T-helper 17 cell (primary cell): Measurements from ENCODE around the gene EXTL1. TPM values are rescaled to one million over a fixed set of nuclear protein-coding genes. Genes with fewer than 3 reads are reported as not detected.

Experiments used
- ATAC-seq: fragments of 150-1000 bp; cut with Tn5 transposase; 2 replicates; pipeline ENCODE4 v1.10.0; 2021; ENCODE audit warnings: mild to moderate bottlenecking, moderate library complexity
- DNase-seq, 3 donors: peaks; one replicate each; pipeline versions ENCODE4 v3.0.0 to v3.0.0-alpha.2; 2020 to 2021
- H3K9me3 ChIP-seq: one replicate; pipeline ENCODE4 v1.7.0; 2013; ENCODE audit warnings: low read length, mild to moderate bottlenecking; ENCODE audit not compliant: control insufficient read depth, poor library complexity, severe bottlenecking
- H3K27ac Mint-ChIP-seq: one replicate; pipeline ENCODE4 v1.8.0; 2022; ENCODE audit warnings: mild to moderate bottlenecking, moderate library complexity, mixed read lengths
- H3K27me3 Mint-ChIP-seq: one replicate; pipeline ENCODE4 v1.8.0; 2022; ENCODE audit warnings: mixed read lengths
- H3K36me3 Mint-ChIP-seq: one replicate; pipeline ENCODE4 v1.8.0; 2022; ENCODE audit warnings: low read depth, mixed read lengths
- H3K4me1 Mint-ChIP-seq: one replicate; pipeline ENCODE4 v1.8.0; 2022; ENCODE audit warnings: mild to moderate bottlenecking, mixed read lengths
- H3K4me3 Mint-ChIP-seq: one replicate; pipeline ENCODE4 v1.8.0; 2022; ENCODE audit warnings: mild to moderate bottlenecking, moderate library complexity, mixed read lengths
- total RNA-seq, 4 donors: library from RNA in 2 of 4; stranded (reverse) in 2 of 4; gene quantifications; one replicate each; pipeline ENCODE4 v1.2.3 and lab custom pipeline; 2022 to 2026

EXTL1 gene
- total RNA-seq, 2 donors from 2014 or later: not detected

- DNase-seq (no peak), ATAC-seq (no peak)
- Mint-ChIP-seq H3K4me1 (peaks cover 13% of the 10 kb centered on the region), H3K36me3 (no peaks in the 10 kb centered on the region), H3K27ac (no peak overlapping the region), H3K27me3 (peaks cover 30% of the 10 kb centered on the region), H3K4me3 (no peak overlapping the region)
- no peaks in the 10 kb centered on the region for H3K9me3 ChIP-seq
Observed at GRCh38 chr1:26032656-26033357, 11.2 kb downstream of the EXTL1 start.

GRCh38 chr1:26034504-26035202 is 13.1 kb downstream of the EXTL1 start:
- no peak for ATAC-seq
- H3K27ac Mint-ChIP-seq: peak overlapping the region; percentile 92
- H3K27me3 Mint-ChIP-seq: peaks cover 30% of the 10 kb centered on the region
- peaks cover 12% of the 10 kb centered on the region for H3K4me1 Mint-ChIP-seq
- H3K36me3 Mint-ChIP-seq: no peaks in the 10 kb centered on the region
- DNase-seq: no peak
- H3K9me3 ChIP-seq: no peaks in the 10 kb centered on the region
- peak overlapping the region; percentile 94 for H3K4me3 Mint-ChIP-seq

GRCh38 chr1:26035203-26035958 is 13.8 kb downstream of the EXTL1 start:
- peak; percentile 97 for ATAC-seq
- Mint-ChIP-seq H3K27ac (peak overlapping the region; percentile 92), H3K4me1 (peaks cover 12% of the 10 kb centered on the region), H3K27me3 (peaks cover 30% of the 10 kb centered on the region), H3K36me3 (no peaks in the 10 kb centered on the region), H3K4me3 (peak overlapping the region; percentile 94)
- H3K9me3 ChIP-seq: no peaks in the 10 kb centered on the region
- DNase-seq: peak; percentile 80 to 90 (median 89)

GRCh38 chr1:26035959-26036755 is 14.6 kb downstream of the EXTL1 start:
- Mint-ChIP-seq H3K4me3 (peak overlapping the region; percentile 94), H3K36me3 (no peaks in the 10 kb centered on the region), H3K27ac (peak overlapping the region; percentile 92), H3K4me1 (peaks cover 12% of the 10 kb centered on the region), H3K27me3 (peaks cover 22% of the 10 kb centered on the region)
- DNase-seq (peak; percentile 66 to 78 (median 73)), ATAC-seq (peak; percentile 75)
- no peaks in the 10 kb centered on the region for H3K9me3 ChIP-seq

- no peak overlapping the region for H3K27ac Mint-ChIP-seq
- ATAC-seq: no peak
- H3K9me3 ChIP-seq: no peaks in the 10 kb centered on the region
- DNase-seq: no peak
- peaks cover 12% of the 10 kb centered on the region for H3K4me1 Mint-ChIP-seq
- H3K36me3 Mint-ChIP-seq: no peaks in the 10 kb centered on the region
- peaks cover 24% of the 10 kb centered on the region for H3K27me3 Mint-ChIP-seq
- H3K4me3 Mint-ChIP-seq: peak overlapping the region; percentile 21
Observed at GRCh38 chr1:26036756-26037281, 15.2 kb downstream of the EXTL1 start.

- H3K27me3 Mint-ChIP-seq: peaks cover 24% of the 10 kb centered on the region
- DNase-seq (no peak), ATAC-seq (no peak)
- H3K27ac Mint-ChIP-seq: no peak overlapping the region
- no peaks in the 10 kb centered on the region for H3K36me3 Mint-ChIP-seq
- H3K4me3 Mint-ChIP-seq: no peak overlapping the region
- no peaks in the 10 kb centered on the region for H3K9me3 ChIP-seq
- H3K4me1 Mint-ChIP-seq: peaks cover 12% of the 10 kb centered on the region
Observed at GRCh38 chr1:26037904-26038303, 16.3 kb downstream of the EXTL1 start.

GRCh38 chr1:26038477-26038876 is 16.9 kb downstream of the EXTL1 start:
- H3K4me3 Mint-ChIP-seq: peak overlapping the region; percentile 25
- ATAC-seq: no peak
- no peak overlapping the region for H3K27ac Mint-ChIP-seq
- H3K4me1 Mint-ChIP-seq: peaks cover 12% of the 10 kb centered on the region
- H3K27me3 Mint-ChIP-seq: peaks cover 28% of the 10 kb centered on the region
- no peak for DNase-seq
- H3K9me3 ChIP-seq: no peaks in the 10 kb centered on the region
- H3K36me3 Mint-ChIP-seq: no peaks in the 10 kb centered on the region

- no peak overlapping the region for H3K4me3 Mint-ChIP-seq
- H3K4me1 Mint-ChIP-seq: peaks cover 12% of the 10 kb centered on the region
- no peaks in the 10 kb centered on the region for H3K36me3 Mint-ChIP-seq
- peaks cover 32% of the 10 kb centered on the region for H3K27me3 Mint-ChIP-seq
- no peaks in the 10 kb centered on the region for H3K9me3 ChIP-seq
- DNase-seq: no peak
- ATAC-seq: no peak
- no peak overlapping the region for H3K27ac Mint-ChIP-seq
Observed at GRCh38 chr1:26038904-26039303, 17.3 kb downstream of the EXTL1 start.

- Mint-ChIP-seq H3K4me1 (peaks cover 4% of the 10 kb centered on the region), H3K27me3 (peaks cover 37% of the 10 kb centered on the region), H3K36me3 (peaks cover 6% of the 10 kb centered on the region), H3K4me3 (no peak overlapping the region), H3K27ac (no peak overlapping the region)
- ATAC-seq (no peak), DNase-seq (no peak)
- H3K9me3 ChIP-seq: no peaks in the 10 kb centered on the region
Observed at GRCh38 chr1:26041401-26041800, 19.8 kb downstream of the EXTL1 start.

- DNase-seq (no peak), ATAC-seq (no peak)
- Mint-ChIP-seq H3K4me3 (no peak overlapping the region), H3K27me3 (peaks cover 35% of the 10 kb centered on the region), H3K4me1 (peaks cover 4% of the 10 kb centered on the region), H3K27ac (no peak overlapping the region), H3K36me3 (peaks cover 6% of the 10 kb centered on the region)
- no peaks in the 10 kb centered on the region for H3K9me3 ChIP-seq
Observed at GRCh38 chr1:26041978-26042377, 20.4 kb downstream of the EXTL1 start.

- Mint-ChIP-seq H3K27me3 (peaks cover 52% of the 10 kb centered on the region), H3K4me3 (no peak overlapping the region), H3K36me3 (peaks cover 6% of the 10 kb centered on the region), H3K4me1 (peaks cover 4% of the 10 kb centered on the region), H3K27ac (no peak overlapping the region)
- no peaks in the 10 kb centered on the region for H3K9me3 ChIP-seq
- ATAC-seq: no peak
- DNase-seq: no peak
Observed at GRCh38 chr1:26043765-26044164, 22.2 kb downstream of the EXTL1 start.

GRCh38 chr1:26044414-26044813 is 22.8 kb downstream of the EXTL1 start:
- no peaks in the 10 kb centered on the region for H3K9me3 ChIP-seq
- Mint-ChIP-seq H3K27ac (no peak overlapping the region), H3K36me3 (peaks cover 6% of the 10 kb centered on the region), H3K4me1 (peaks cover 4% of the 10 kb centered on the region), H3K27me3 (peaks cover 58% of the 10 kb centered on the region), H3K4me3 (no peak overlapping the region)
- no peak for ATAC-seq
- DNase-seq: no peak
